GM21528 (cell line): ENCODE data around the gene MAGED1.

Experiments
- ATAC-seq: cut with Tn5 transposase; IDR thresholded peaks from one replicate; pipeline ENCODE4 v1.9.1; 2021; ENCODE audit warnings: mild to moderate bottlenecking, moderate library complexity; ENCODE audit not compliant: unreplicated experiment, low FRiP score

The MAGED1 gene, protein sequence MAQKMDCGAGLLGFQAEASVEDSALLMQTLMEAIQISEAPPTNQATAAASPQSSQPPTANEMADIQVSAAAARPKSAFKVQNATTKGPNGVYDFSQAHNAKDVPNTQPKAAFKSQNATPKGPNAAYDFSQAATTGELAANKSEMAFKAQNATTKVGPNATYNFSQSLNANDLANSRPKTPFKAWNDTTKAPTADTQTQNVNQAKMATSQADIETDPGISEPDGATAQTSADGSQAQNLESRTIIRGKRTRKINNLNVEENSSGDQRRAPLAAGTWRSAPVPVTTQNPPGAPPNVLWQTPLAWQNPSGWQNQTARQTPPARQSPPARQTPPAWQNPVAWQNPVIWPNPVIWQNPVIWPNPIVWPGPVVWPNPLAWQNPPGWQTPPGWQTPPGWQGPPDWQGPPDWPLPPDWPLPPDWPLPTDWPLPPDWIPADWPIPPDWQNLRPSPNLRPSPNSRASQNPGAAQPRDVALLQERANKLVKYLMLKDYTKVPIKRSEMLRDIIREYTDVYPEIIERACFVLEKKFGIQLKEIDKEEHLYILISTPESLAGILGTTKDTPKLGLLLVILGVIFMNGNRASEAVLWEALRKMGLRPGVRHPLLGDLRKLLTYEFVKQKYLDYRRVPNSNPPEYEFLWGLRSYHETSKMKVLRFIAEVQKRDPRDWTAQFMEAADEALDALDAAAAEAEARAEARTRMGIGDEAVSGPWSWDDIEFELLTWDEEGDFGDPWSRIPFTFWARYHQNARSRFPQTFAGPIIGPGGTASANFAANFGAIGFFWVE

DNA sequence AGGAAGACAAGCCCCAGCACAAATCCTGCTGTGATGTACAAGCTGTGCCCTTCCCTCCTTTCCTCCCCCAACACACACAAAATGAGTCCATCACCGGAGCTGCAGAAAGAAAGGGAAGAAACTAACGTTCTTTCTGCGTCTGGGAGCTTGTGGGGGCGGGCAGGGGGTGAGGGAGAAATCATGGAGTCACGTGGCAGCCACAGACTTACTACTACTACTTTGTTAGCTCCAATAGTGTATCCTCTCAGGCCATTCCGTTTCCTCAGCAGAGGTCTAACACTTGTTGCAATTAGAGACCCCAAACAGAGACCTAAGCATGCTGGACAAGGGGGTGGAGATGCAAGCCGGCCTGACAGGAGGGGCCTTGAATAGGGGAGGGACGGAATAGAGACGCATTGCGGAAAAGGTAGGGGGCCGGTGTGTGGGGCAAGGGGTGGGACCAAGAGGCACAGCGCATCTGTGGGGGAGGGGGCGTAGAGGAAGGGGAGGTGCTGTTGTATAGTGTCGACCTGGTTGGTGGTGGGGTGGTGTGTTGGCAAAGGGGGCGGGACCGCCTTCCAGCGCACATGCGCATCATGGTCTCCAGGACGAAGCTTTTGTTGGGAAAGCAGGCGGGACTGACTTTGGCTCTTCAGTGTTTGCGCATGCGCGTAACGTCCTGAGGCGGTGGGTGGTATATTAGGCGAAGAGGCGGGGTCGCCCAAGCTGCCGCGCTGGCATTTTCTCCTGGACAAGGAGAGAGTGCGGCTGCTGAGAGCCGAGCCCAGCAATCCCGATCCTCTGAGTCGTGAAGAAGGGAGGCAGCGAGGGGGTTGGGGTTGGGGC is at the start of gene MAGED1:
Gene MAGED1, plus strand, starts transcription at position 703 of the 825 bp plus-strand sequence. CDS start 682 bp downstream, outside the sequence.
- peak; percentile 71 for ATAC-seq

DNA sequence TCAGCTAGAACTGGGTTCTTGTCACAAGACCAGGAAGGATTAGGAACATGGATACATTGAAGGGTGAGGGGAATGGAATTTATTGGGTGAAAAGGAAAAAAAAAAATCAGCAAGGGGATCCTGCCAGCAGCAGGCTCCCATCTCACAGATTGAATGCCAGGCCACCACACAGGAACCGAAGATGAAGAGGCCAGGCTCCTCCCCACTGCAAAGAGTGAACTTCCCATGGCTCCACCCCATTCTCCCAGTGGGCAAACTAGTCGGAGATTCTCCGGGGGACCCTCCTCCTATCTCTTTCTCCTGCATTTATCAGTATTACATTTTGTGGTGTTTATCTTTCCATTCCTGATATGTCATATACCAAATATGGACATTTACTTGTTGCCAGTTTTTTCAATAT is 46.0 kb upstream of the MAGED1 start:
- no peak for ATAC-seq

- no peak for ATAC-seq
Observed at GRCh38 chrX:51851507-51852085, 41.8 kb upstream of the MAGED1 start.

- no peak for ATAC-seq
Observed at GRCh38 chrX:51852096-51852495, 41.3 kb upstream of the MAGED1 start.

DNA sequence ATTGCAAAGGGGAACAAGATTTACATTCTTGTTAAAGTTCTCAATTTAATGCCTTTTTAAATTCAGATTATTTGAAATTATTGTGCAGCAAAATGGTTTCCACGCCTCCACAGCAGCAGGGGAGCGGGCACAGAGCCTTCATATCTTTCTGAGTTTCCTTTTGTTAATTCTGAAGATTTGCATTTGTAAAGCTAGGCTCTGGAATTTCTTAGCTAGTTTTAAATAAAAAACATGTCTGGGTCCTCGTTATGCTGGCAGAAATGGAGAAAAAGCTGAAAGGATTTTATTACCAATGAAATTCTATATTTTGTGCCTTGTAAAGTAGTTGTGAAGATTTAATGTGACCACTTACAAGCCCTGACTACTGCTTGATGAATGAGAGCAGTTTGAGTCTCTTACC is 40.8 kb upstream of the MAGED1 start:
- ATAC-seq, result no peak

DNA sequence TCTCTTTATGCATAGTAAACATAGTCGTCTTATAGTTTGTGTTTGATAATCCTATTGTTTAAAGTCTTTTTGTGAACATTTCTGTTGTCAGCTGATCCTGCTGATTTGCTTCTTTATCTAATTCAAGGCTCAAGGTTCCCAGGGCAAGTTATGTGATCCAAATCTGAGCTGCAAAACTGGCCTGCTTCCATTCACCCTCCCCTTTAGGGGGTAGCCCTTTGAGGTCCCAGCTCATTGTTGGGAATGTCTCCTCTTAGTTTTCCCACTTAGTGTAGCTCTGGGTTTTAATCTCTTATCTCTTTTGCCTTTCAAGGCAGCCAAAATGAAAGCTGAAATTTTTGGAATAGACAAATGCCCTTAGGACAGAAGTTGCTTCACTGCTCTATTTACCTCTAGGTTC is 40.2 kb upstream of the MAGED1 start:
- ATAC-seq, result no peak

DNA sequence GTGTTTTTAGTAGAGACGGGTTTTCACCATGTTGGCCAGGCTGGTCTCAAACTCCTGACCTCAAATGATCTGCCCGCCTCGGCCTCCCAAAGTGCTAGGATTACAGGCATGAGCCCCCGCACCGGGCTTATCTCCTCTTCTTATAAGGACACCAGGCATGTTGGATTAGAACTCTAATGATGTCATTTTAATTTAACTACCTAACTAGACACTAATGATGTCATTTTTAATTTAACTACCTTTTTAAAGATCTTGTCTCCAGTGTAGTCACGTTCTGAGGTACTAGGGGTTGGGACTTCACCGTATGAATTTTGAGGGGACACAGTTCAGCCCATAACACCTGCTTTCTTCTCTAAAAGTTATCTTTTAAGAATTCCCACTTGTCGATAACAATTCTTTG is 37.7 kb upstream of the MAGED1 start:
- no peak for ATAC-seq

GRCh38 chrX:51857159-51857733 is 36.2 kb upstream of the MAGED1 start:
- no peak for ATAC-seq

DNA sequence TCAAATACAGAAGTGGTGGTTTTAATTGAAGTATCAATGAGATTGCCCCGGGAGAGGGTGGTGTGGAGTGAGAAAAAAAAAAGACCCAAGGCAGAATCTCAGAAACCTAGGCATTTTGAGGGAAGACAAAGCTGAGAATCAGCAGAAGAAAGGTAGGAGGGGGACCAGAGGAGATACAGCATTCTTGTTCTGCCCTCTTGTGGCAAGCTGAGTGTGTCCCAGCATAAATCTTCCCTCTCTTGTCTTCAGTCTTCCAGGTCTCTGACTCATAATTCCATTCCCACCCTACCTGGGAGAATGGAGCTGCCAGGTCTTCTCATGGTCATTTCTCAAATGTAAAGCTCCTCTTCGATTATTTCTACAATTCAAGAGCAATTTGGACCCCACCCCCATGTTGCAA is 32.7 kb upstream of the MAGED1 start:
- ATAC-seq, result no peak

GRCh38 chrX:51862920-51863319 is 30.5 kb upstream of the MAGED1 start:
- no peak for ATAC-seq

GRCh38 chrX:51866210-51866609 is 27.2 kb upstream of the MAGED1 start:
- no peak for ATAC-seq

- no peak for ATAC-seq
Observed at GRCh38 chrX:51867626-51868025, 25.8 kb upstream of the MAGED1 start.

GRCh38 chrX:51870354-51870753 is 23.1 kb upstream of the MAGED1 start:
- no peak for ATAC-seq

DNA sequence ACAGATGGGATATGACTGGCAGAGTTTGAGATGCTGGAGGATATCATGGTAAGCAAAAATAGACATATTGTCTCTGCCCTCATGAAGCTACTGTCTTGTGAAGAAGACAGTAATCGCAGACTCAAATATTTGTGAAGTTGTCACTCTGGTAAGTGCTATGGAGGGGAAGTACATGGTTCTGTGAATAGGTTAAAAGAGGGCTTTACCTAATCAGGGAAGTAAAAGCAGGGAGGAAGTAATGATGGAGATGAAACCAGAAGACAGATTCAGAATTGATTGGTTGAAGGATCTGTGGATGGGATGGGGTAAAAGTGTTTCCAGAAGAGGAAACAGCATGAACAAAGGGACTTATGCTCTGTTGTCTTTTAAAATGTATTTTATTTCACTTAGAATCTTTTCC is 19.3 kb upstream of the MAGED1 start:
- ATAC-seq, result no peak

DNA sequence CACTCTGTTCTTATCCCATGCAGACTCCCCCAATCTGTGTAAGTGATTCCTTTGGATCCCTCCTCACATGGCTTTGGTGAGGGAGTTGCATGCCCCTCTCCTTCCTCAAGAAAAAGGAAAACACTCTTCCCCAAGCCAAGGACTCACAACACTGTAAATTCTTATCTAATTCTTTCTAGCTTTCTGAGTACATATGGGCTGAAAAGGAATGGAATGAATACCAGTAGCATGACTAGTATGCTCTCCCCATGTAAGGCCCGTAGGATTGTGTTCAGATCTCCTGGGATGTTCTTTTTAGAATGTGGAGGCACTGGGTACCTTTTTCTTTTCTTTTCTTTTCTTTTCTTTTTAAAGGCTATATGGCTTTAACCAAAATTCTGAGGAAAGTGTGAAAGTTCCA is 17.0 kb upstream of the MAGED1 start:
- no peak for ATAC-seq

GRCh38 chrX:51878056-51878455 is 15.4 kb upstream of the MAGED1 start:
- no peak for ATAC-seq

GRCh38 chrX:51889851-51890250 is 3.6 kb upstream of the MAGED1 start:
- no peak for ATAC-seq

DNA sequence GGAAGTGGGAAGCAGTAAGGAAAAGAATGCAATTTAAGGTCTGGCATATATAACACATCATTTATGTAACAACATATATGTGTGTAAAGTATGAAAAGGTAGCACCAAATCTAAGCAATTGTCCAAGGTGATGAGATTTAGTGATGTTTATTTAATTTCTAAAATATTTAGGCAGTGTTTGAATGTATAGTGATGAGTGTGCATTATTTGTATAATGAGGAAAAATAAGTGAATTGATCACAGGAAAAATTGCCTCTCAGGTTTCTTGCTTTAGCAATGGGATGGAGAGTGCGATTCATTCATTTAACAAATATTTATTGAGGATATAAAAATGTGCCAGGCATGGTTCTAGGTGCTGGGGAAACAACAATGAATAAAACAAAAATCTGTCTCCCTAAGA is 2.2 kb upstream of the MAGED1 start:
- no peak for ATAC-seq

- no peak for ATAC-seq
Observed at GRCh38 chrX:51891821-51892551, 1.4 kb upstream of the MAGED1 start.
